ENCODE data around the gene HEXIM1. TPM values are rescaled to one million over a fixed set of nuclear protein-coding genes. Genes with fewer than 3 reads are reported as not detected.

Gene HEXIM1
- total RNA-seq, 2 donors from 2014 or later = 16.4 to 31.1 TPM

GRCh38 chr17:45164734-45165269, 16.5 kb downstream of the HEXIM1 start:
- Histone ChIP-seq H3K4me3 (no peak overlapping the region), H3K27ac (no peak overlapping the region), H3K4me1 (peaks cover 0 to 13% of the 10 kb centered on the region in 2 donors), H3K27me3 (no peaks in the 10 kb centered on the region), H3K36me3 (no peaks in the 10 kb centered on the region), H3K9me3 (no peaks in the 10 kb centered on the region)
- DNase-seq (ENCODE audit: low spot score) = no peak
- no peak for TF ChIP-seq CTCF (IDR thresholded peaks at IDR 0.05)

DNA sequence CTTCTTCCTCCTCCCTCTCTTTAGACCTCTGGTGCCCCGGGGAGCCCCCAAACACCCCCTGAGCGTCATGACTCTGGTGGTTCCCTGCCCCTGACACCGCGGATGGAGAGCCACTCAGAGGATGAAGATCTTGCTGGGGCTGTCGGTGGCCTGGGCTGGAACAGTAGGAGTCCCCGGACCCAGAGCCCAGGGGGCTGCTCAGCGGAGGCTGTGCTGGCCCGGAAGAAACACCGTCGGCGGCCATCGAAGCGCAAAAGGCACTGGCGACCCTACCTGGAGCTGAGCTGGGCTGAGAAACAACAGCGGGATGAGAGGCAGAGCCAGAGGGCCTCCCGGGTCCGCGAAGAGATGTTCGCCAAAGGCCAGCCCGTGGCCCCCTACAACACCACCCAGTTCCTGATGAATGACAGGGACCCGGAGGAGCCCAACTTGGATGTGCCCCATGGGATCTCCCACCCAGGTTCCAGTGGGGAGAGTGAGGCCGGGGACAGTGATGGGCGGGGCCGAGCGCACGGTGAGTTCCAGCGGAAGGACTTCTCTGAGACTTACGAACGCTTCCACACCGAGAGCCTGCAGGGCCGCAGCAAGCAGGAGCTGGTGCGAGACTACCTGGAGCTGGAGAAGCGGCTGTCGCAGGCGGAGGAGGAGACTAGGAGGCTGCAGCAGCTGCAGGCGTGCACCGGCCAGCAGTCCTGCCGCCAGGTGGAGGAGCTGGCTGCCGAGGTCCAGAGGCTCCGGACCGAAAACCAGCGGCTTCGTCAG, 20.9 kb downstream of the HEXIM1 start:
- Histone ChIP-seq H3K36me3 (no peaks in the 10 kb centered on the region), H3K4me1 (peaks cover 0 to 36% of the 10 kb centered on the region in 2 donors), H3K9me3 (no peaks in the 10 kb centered on the region), H3K4me3 (no peak overlapping the region), H3K27ac (no peak overlapping the region), H3K27me3 (no peaks in the 10 kb centered on the region)
- TF ChIP-seq CTCF (IDR thresholded peaks at IDR 0.05) = no peak
- DNase-seq (ENCODE audit: low spot score) = no peak

- no peaks in the 10 kb centered on the region for H3K9me3 ChIP-seq
- H3K4me1 ChIP-seq = peaks cover 0 to 36% of the 10 kb centered on the region in 2 donors
- no peak for TF ChIP-seq CTCF (IDR thresholded peaks at IDR 0.05)
- H3K27ac ChIP-seq = peak overlapping the region; percentile 93
- H3K27me3 ChIP-seq = no peaks in the 10 kb centered on the region
- H3K36me3 ChIP-seq = no peaks in the 10 kb centered on the region
- H3K4me3 ChIP-seq = no peak overlapping the region
- no peak for DNase-seq (ENCODE audit: low spot score)
Measured at GRCh38 chr17:45170280-45170930, 22.1 kb downstream of the HEXIM1 start.

DNA sequence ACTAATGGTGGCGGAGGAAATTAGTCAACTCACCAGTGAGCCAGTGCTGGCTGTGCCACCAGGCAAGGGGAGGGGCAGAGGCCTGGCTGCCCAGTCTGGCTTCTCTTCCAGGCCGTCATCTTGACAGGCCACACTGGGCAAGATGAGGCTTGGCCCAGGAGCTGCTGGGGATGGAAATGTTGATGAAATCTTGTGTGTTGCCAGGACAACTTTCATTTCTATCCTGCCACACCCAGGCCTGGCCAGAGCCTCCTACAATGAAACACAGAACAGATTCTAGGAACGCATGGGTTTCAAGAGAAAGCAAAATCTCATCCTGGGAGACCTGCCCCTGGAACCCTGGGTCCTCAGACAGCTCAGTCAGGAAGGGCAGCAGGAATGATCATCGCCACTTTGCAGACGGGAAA, 22.7 kb downstream of the HEXIM1 start:
- TF ChIP-seq CTCF (IDR thresholded peaks at IDR 0.05) = no peak
- Histone ChIP-seq H3K27ac (peak overlapping the region; percentile 93), H3K4me3 (peak overlapping the region in 1 of 2 donors; percentile 34), H3K9me3 (no peaks in the 10 kb centered on the region), H3K4me1 (peaks cover 0 to 36% of the 10 kb centered on the region in 2 donors), H3K36me3 (no peaks in the 10 kb centered on the region), H3K27me3 (no peaks in the 10 kb centered on the region)
- DNase-seq (ENCODE audit: low spot score) = peak; percentile 90

DNA sequence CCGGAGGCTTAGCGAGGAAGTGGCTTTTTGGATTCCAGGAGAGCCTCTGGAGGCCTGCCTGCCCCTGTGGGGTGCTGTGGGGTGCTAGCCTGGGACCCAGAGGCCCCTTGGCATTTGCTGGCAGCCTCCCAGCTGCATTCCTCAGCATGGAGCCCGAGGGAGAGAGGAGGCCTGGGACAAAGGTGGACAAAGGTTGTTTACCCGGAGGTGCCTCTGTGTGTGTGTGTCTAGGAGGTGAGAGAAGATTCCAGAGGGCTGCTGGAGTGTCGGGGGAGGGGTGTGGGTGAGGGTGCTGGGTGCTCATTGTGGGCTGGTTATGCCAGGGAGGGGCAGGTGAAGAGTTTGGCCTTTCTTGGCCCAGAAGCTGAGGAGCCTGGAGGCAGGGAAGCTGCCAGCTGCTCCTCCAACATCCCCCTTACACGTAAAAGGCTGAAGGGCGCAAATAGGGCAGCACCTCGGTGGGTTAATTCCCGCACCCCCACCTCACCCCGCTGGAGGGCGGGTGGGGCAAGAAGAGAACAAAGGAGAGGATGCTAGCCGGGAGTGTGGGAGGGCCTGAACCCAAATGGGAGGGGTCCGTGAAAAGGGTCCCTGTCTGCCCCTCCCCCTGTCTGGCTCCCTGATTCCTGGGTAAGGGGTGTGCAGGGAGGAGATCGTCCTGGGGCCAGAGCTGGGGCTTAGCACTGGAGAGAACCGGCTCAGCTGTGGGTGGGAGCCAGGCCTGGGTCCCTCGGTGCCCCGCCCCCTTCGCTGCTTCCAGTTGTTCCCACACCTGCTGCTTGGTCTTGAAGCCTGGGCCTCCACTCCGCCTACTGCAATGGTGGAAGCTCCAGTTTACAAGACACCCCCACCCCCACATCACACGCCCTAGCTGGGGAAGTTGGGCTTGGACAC, 23.3 kb downstream of the HEXIM1 start:
- Histone ChIP-seq H3K4me1 (peaks cover 0 to 36% of the 10 kb centered on the region in 2 donors), H3K4me3 (peak overlapping the region; percentile 6 to 34)

More for the DNA sequence above, 23.3 kb downstream of the HEXIM1 start:
- no peak for DNase-seq (ENCODE audit: low spot score)
- H3K27ac ChIP-seq = peak overlapping the region; percentile 93
- H3K9me3 ChIP-seq = no peaks in the 10 kb centered on the region
- no peak for TF ChIP-seq CTCF (IDR thresholded peaks at IDR 0.05)
- no peaks in the 10 kb centered on the region for H3K27me3 ChIP-seq
- no peaks in the 10 kb centered on the region for H3K36me3 ChIP-seq
